ENCODE results near the gene SPINK2. TPM values are rescaled to one million over a fixed set of nuclear protein-coding genes. Genes with fewer than 3 reads are reported as not detected.

SPINK2 gene
- total and polyA plus RNA-seq, 2 experiments from 2014 or later: not detected

- in situ Hi-C loops (cut with MboI): no loop called here
- H3K9me2 ChIP-seq (ENCODE audit: insufficient read depth): no peaks in the 10 kb centered on the region
- WGBS, 2 experiments (ENCODE audit: low coverage in 1 of 2, low lambda C conversion rate in 2 of 2, missing lambda C conversion rate in 2 of 2): 74 to 75% methylated on average over 7 of the region's 7 CpGs
- H3K36me3 ChIP-seq (ENCODE audit: low read depth): no peaks in the 10 kb centered on the region
- no peak overlapping the region for H3K4me2 ChIP-seq (ENCODE audit: unreplicated experiment)
- DNase-seq: no peak
- H3K9me3 ChIP-seq (ENCODE audit: low read depth): no peaks in the 10 kb centered on the region
- H4K20me1 ChIP-seq (ENCODE audit: insufficient read depth): no peaks in the 10 kb centered on the region
- no peak overlapping the region for H3K27ac ChIP-seq
- no peak overlapping the region for H3K4me3 ChIP-seq
- 0 out of 2 replicates have a peak, but pooled peaks cover 3% of the 10 kb centered on the region for H3F3A ChIP-seq (ENCODE audit: insufficient read depth)
- H3K79me2 ChIP-seq (ENCODE audit: insufficient read depth): no peaks in the 10 kb centered on the region
- TF ChIP-seq EZH2 (IDR thresholded peaks at IDR 0.05; ENCODE audit: insufficient read depth, poor library complexity, severe bottlenecking) (no peak), EZH2phosphoT487 (IDR thresholded peaks at IDR 0.05; ENCODE audit: insufficient read depth, low read depth) (no peak)
- peaks cover 40% of the 10 kb centered on the region for H3K27me3 ChIP-seq (replicated peaks; ENCODE audit: insufficient read depth)
- no peak overlapping the region for H2AFZ ChIP-seq
- no peak overlapping the region for H3K9ac ChIP-seq
- H3K4me1 ChIP-seq (ENCODE audit: insufficient read depth): no peaks in the 10 kb centered on the region
Measured at GRCh38 chr4:56788081-56788480, 33.4 kb downstream of the SPINK2 start.

- Histone ChIP-seq H3F3A (ENCODE audit: insufficient read depth) (0 out of 2 replicates have a peak, but pooled peaks cover 3% of the 10 kb centered on the region), H3K36me3 (ENCODE audit: low read depth) (no peaks in the 10 kb centered on the region), H3K9me3 (ENCODE audit: low read depth) (no peaks in the 10 kb centered on the region), H3K27ac (no peak overlapping the region), H3K9ac (no peak overlapping the region), H2AFZ (no peak overlapping the region), H3K4me1 (ENCODE audit: insufficient read depth) (no peaks in the 10 kb centered on the region), H3K4me3 (no peak overlapping the region), H3K27me3 (replicated peaks; ENCODE audit: insufficient read depth) (peaks cover 44% of the 10 kb centered on the region), H4K20me1 (ENCODE audit: insufficient read depth) (no peaks in the 10 kb centered on the region), H3K4me2 (ENCODE audit: unreplicated experiment) (no peak overlapping the region), H3K79me2 (ENCODE audit: insufficient read depth) (no peaks in the 10 kb centered on the region), H3K9me2 (ENCODE audit: insufficient read depth) (no peaks in the 10 kb centered on the region)
- DNase-seq: no peak
- in situ Hi-C loops (cut with MboI): no loop called here
- 70 to 74% methylated on average over 6 of the region's 6 CpGs for WGBS, 2 experiments (ENCODE audit: low coverage in 1 of 2, low lambda C conversion rate in 2 of 2, missing lambda C conversion rate in 2 of 2)
- no peak for TF ChIP-seq EZH2phosphoT487 (IDR thresholded peaks at IDR 0.05; ENCODE audit: insufficient read depth, low read depth)
- no peak for TF ChIP-seq EZH2 (IDR thresholded peaks at IDR 0.05; ENCODE audit: insufficient read depth, poor library complexity, severe bottlenecking)
Measured at GRCh38 chr4:56787380-56787779, 34.1 kb downstream of the SPINK2 start.

GRCh38 chr4:56786955-56787354, 34.5 kb downstream of the SPINK2 start:
- H3K4me3 ChIP-seq: no peak overlapping the region
- no peak overlapping the region for H3K9ac ChIP-seq
- TF ChIP-seq EZH2phosphoT487 (IDR thresholded peaks at IDR 0.05; ENCODE audit: insufficient read depth, low read depth): no peak
- no peak for TF ChIP-seq EZH2 (IDR thresholded peaks at IDR 0.05; ENCODE audit: insufficient read depth, poor library complexity, severe bottlenecking)
- H3K9me2 ChIP-seq (ENCODE audit: insufficient read depth): no peaks in the 10 kb centered on the region
- peaks cover 44% of the 10 kb centered on the region for H3K27me3 ChIP-seq (replicated peaks; ENCODE audit: insufficient read depth)
- DNase-seq: peak; percentile 76
- no peaks in the 10 kb centered on the region for H3K4me1 ChIP-seq (ENCODE audit: insufficient read depth)
- 0 out of 2 replicates have a peak, but pooled peaks cover 3% of the 10 kb centered on the region for H3F3A ChIP-seq (ENCODE audit: insufficient read depth)
- WGBS, 2 experiments (ENCODE audit: low coverage in 1 of 2, low lambda C conversion rate in 2 of 2, missing lambda C conversion rate in 2 of 2): 0 to 2% methylated on average over 9 of the region's 9 CpGs
- no peaks in the 10 kb centered on the region for H3K9me3 ChIP-seq (ENCODE audit: low read depth)
- no peak overlapping the region for H3K27ac ChIP-seq
- in situ Hi-C loops (cut with MboI): no loop called here
- no peaks in the 10 kb centered on the region for H3K36me3 ChIP-seq (ENCODE audit: low read depth)
- no peak overlapping the region for H3K4me2 ChIP-seq (ENCODE audit: unreplicated experiment)
- H4K20me1 ChIP-seq (ENCODE audit: insufficient read depth): no peaks in the 10 kb centered on the region
- no peak overlapping the region for H2AFZ ChIP-seq
- H3K79me2 ChIP-seq (ENCODE audit: insufficient read depth): no peaks in the 10 kb centered on the region

GRCh38 chr4:56783986-56784385, 37.5 kb downstream of the SPINK2 start:
- no peak overlapping the region for H3K27ac ChIP-seq
- no peak for DNase-seq
- H3K27me3 ChIP-seq (replicated peaks; ENCODE audit: insufficient read depth): peaks cover 33% of the 10 kb centered on the region
- H4K20me1 ChIP-seq (ENCODE audit: insufficient read depth): no peaks in the 10 kb centered on the region
- H2AFZ ChIP-seq: no peak overlapping the region
- WGBS, 2 experiments (ENCODE audit: low coverage in 1 of 2, low lambda C conversion rate in 2 of 2, missing lambda C conversion rate in 2 of 2): 17 to 22% methylated on average over 5 of the region's 5 CpGs
- no peak overlapping the region for H3K4me3 ChIP-seq
- H3K9me3 ChIP-seq (ENCODE audit: low read depth): no peaks in the 10 kb centered on the region
- H3K4me1 ChIP-seq (ENCODE audit: insufficient read depth): no peaks in the 10 kb centered on the region
- H3K9ac ChIP-seq: no peak overlapping the region
- 0 out of 2 replicates have a peak, but pooled peaks cover 3% of the 10 kb centered on the region for H3F3A ChIP-seq (ENCODE audit: insufficient read depth)
- in situ Hi-C loops (cut with MboI): no loop called here
- TF ChIP-seq EZH2 (IDR thresholded peaks at IDR 0.05; ENCODE audit: insufficient read depth, poor library complexity, severe bottlenecking): no peak
- TF ChIP-seq EZH2phosphoT487 (IDR thresholded peaks at IDR 0.05; ENCODE audit: insufficient read depth, low read depth): no peak
- H3K79me2 ChIP-seq (ENCODE audit: insufficient read depth): no peaks in the 10 kb centered on the region
- H3K4me2 ChIP-seq (ENCODE audit: unreplicated experiment): no peak overlapping the region
- H3K9me2 ChIP-seq (ENCODE audit: insufficient read depth): no peaks in the 10 kb centered on the region
- no peaks in the 10 kb centered on the region for H3K36me3 ChIP-seq (ENCODE audit: low read depth)

- WGBS, 2 experiments (ENCODE audit: low coverage in 1 of 2, low lambda C conversion rate in 2 of 2, missing lambda C conversion rate in 2 of 2): 83 to 85% methylated on average over 8 of the region's 8 CpGs
- no peak overlapping the region for H3K9ac ChIP-seq
- no peaks in the 10 kb centered on the region for H3K36me3 ChIP-seq (ENCODE audit: low read depth)
- TF ChIP-seq EZH2 (IDR thresholded peaks at IDR 0.05; ENCODE audit: insufficient read depth, poor library complexity, severe bottlenecking): no peak
- no peak for TF ChIP-seq EZH2phosphoT487 (IDR thresholded peaks at IDR 0.05; ENCODE audit: insufficient read depth, low read depth)
- no peaks in the 10 kb centered on the region for H4K20me1 ChIP-seq (ENCODE audit: insufficient read depth)
- 0 out of 2 replicates have a peak, but pooled peaks cover 3% of the 10 kb centered on the region for H3F3A ChIP-seq (ENCODE audit: insufficient read depth)
- H3K9me3 ChIP-seq (ENCODE audit: low read depth): no peaks in the 10 kb centered on the region
- H3K4me2 ChIP-seq (ENCODE audit: unreplicated experiment): no peak overlapping the region
- H3K9me2 ChIP-seq (ENCODE audit: insufficient read depth): no peaks in the 10 kb centered on the region
- no peaks in the 10 kb centered on the region for H3K79me2 ChIP-seq (ENCODE audit: insufficient read depth)
- peaks cover 40% of the 10 kb centered on the region for H3K27me3 ChIP-seq (replicated peaks; ENCODE audit: insufficient read depth)
- H3K4me1 ChIP-seq (ENCODE audit: insufficient read depth): no peaks in the 10 kb centered on the region
- H3K27ac ChIP-seq: no peak overlapping the region
- no peak overlapping the region for H2AFZ ChIP-seq
- H3K4me3 ChIP-seq: no peak overlapping the region
- in situ Hi-C loops (cut with MboI): no loop called here
- no peak for DNase-seq
Measured at GRCh38 chr4:56782019-56782418, 39.5 kb downstream of the SPINK2 start.

Data from GM23248 (cell line).